IPS-NIHi7 (cell line): ENCODE results near the gene SH3BP4.
"Not testable (repeated sequence)": the region's sequence is repeated elsewhere in the genome, so short reads cannot be mapped to it uniquely, and the experiment has no call there.

Experiments used
- DNase-seq: peaks from one replicate; pipeline ENCODE4 v3.0.0; 2012; ENCODE audit warnings: mixed read lengths; ENCODE audit errors: extremely low spot score

The SH3BP4 gene

DNA sequence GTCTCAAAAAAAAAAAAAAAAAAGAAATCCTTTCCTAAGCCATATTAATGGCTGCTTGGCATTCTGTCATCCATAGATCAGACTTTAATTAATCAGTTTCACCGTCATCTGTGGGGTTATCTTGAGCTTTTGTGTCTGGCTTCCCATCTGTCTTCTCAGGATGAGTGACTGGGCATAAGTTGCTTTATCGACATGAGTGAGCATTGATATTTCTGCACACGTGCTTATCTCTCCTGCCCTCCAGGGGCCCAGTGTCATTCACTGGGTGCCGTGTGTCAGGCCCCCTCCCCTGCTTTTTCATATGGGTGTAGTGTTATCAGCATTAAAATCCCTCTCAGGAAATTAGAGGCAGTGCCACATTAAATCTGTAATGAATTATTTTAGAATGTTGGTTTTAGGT is 65.6 kb downstream of the SH3BP4 start:
- DNase-seq = no peak

DNA sequence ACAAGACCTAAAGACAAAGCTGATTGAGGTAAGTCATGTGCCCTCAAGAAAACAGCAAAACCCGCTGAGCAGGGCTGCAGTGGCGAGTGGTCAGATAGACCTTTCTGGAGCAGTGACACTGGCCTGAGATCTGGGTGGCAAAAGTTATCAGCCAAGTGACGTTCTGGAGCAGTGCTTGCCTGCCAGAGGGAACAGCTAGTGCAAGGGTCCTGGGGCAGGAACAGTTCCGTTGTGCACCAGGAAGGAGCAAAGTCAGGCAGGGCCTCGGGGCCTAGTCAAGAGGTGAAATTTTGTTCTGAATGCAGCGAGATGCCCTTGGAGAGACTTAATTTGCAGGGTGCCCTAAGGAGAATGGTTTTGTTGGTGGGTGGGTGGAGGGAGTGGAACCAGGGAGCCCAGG is 67.0 kb downstream of the SH3BP4 start:
- no peak for DNase-seq

DNA sequence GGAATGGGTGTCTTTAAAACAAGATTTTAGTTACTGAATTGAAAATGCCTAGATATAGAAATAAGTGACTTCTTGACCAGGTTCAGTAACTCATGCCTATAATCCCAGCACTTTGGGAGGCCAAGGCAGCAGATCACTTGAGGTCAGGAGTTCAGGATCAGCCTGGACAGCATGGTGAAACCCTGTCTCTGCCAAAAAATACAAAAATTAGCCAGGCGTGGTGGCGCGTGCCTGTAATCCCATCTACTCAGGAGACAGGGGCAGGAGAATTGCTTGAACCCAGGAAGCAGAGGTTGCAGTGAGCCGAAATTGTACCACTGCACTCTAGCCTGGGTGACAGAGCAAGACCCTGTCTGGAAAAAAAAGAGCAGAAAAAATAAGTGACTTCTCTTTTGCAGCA is 68.3 kb downstream of the SH3BP4 start:
- not testable (repeated sequence) for DNase-seq

DNA sequence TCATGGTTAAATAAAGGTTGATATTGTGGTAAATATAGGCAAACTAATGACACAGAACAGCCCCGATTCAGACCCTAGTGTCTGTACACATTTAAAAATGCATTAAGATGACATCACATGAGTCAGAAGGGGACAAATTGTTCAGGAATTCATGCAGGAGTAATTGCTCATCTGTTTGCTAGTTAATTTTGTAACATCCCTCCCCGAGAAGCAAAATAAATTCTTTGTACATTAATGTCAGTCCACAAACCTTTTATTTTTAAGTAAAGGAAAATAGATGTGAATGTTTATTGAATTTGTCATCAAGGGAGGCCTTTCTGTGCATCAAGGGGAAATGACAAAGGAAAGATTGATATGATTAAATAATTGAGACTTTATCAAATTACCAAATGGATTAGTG is 69.9 kb downstream of the SH3BP4 start:
- no peak for DNase-seq

DNA sequence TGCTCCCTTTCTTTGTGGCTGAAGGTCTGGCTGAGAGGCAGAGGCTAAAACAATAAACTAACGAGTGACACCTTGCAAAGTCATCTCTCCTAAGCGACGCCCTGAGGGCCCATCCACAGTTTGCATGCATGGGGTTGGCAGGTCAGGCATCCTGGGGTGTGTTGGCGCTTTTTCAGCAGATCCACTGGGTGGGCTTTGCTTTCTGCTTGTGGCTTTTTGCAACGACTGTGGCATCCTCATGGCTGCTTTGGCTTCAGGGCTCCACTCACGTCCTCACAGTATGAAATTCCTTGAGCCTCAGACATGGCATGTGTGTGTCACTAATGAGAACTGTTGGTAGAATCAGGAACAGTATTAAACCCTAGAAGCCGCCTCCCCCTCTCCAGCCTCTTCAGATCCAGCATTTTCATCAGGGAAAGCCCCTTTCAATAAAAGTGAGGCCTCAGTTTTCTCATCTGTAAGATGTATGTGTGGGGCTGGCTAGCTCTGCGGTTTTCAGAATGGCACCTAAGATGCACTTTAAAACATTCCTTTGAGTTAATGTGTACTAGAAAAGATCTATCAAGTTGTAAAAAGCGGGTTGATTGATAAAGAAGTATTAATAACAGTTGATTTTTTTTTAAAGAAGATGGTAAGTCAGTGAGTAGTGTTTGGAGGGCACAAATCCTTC is 72.5 kb downstream of the SH3BP4 start:
- DNase-seq = no peak

DNA sequence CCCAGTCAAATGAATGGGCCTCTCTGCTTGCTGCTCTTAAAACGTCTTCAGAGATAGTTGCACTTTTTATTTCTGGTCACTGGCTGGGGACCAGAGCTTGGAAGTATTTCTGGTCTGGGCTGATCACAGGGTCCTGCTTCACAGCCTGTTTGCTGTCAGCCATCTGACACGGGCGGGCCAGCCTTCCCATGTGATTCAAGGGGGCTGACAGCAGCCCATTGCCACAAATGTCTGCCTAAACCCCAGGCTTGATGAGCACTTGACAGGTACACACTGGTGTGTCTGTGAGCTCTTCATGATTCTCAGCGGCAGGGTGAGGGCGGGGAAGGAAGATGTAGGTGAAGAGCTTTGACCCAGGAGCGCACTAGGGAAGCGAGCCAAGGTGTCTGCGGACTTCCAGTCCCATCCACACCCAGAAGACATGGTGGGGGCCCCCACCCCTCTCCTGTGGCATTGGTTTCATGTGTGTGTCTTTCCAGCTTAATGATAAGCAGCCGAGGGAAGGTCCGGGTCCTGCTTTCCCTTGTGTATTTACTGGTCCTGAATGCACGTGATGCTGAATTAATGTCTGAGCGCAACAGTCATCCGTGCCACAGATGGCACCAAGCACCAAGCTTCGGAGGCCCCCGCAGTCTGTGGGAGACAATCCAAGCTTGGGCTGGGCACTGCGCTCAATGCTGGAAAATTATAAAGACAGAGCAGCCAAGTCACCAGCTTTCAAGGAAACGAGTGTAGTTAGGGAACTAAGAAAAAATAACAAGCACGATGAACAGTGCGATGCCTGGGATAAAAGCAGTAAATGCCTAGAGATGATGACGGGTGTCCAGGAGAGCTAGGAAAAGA is 73.3 kb downstream of the SH3BP4 start:
- DNase-seq = no peak

DNA sequence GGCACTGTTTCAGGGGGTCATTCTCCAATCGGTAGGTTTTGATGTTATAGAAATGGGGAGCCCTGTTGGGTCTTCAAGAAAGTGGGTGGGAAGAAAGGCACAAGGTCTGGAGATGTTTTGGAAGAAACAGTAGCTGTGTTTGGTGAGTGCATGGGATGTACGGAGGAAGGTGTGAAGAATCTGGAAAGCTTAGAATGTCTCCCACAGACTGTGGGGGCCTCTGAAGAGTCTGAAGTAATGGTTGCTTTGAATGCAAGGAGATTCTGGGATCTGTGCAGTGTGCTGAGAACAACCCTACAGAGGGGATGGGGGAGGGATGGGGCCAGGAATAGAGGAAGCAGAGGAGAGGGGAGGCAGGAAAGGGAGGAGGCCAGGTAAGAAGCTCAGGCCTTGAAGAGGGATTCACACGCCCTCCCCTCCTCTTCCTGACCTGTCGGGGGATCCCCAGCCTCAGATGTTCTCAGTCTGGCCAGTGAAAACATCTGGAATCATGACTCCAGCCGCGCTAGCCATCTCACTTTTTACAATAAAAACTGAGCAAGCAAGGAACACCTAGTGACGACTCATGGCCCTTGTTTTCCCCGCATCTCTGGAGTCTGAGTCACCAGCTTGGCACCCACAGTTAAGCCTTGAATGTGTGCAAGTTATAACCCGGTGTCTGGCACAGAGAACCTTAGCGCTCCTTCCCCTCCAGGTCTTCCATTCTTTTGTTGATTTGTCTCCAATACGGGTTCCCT is 74.2 kb downstream of the SH3BP4 start:
- DNase-seq = no peak

DNA sequence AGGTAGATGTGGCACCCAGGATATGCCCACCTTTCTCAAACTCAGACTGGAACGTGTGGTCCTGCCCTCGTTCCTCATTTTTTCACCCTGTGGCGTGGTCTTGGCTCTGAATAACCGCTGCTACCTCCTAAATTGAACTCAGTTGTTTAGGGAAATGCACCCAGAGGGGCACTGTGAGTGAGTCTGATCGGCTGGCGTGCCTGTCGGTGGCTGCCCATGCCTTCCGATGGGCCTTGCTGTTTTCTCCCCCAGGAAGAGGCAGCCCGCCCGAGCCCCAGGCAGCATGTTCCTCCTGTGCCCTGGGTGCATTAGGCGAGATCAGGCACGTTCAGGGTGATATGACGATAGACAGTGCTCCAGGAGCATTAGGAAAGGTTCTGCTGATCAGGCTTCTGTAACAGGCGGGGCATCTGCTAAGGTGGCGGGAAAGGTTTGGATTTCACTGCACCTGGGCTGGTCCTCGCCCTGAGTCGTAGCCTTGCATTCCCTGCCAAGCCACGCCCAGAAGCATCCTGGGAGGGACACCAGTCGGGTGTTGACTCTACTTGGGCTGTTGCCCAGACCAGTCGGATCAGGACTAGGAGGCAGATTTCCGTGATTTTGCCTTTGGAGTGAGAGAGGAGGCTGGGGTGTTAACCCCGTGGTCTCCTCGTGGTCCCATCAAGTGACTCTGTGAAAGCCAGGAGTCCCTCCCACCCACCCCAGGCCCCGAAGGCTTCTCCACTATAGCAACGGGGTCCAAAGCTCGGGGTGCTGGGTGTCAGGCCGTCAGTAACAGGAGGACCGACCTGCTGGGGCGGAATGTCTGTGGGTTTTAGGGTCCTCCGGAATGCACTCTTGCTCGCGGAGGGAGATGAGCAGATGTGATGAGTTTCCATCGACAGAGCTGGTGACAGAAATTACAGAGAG is 75.1 kb downstream of the SH3BP4 start:
- DNase-seq = no peak

DNA sequence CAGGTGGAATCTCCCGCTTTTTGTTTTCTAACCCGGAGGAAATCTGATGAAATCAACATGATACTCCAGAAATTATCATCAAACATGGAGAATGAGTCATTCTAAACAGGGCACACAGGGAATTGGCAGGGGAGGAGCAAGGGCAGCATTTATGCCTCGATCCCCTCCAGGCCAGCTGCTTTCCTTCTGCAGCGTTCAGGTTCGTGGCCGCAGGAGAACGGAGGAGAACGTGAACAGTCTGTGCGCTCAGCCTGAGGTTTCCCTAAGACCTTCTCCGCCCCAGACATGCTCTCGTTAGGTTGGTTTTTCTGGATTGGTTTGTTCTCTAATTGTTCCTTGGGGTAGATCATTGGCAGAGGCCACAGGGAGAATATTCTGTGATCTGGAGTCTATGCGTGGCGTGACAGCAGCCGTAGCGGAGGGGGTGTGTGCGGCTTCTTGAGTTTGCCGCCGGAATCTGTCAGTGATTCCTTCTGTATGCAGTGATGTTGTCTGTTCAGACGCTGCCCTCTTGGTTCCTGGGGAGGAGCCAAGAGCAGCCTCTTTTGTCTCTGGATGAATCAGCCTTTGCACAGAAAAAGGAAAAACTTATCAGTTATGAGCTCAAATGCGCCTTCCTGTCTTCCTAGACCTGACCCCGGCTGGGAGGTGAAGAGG is 75.9 kb downstream of the SH3BP4 start:
- no peak for DNase-seq

DNA sequence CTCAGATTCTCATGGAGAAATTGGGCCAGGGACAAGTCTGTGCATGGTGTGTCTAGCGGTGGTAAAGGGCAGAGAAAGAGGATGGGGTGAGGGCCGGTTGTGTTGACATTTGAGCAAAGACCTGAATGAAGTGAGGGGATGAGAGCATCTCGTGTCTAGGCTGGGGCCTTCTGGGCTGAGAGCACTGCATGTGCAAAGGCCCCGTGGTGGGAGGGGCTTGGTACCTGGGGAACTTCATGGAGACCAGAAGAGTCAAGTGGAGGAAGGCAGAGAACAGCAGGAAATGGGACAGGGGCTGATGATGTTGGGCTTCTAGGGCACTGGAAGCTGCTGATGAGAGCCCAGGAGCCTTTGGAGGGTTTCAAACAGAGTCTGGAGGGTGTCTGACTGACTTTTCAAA is 76.8 kb downstream of the SH3BP4 start:
- DNase-seq = no peak

DNA sequence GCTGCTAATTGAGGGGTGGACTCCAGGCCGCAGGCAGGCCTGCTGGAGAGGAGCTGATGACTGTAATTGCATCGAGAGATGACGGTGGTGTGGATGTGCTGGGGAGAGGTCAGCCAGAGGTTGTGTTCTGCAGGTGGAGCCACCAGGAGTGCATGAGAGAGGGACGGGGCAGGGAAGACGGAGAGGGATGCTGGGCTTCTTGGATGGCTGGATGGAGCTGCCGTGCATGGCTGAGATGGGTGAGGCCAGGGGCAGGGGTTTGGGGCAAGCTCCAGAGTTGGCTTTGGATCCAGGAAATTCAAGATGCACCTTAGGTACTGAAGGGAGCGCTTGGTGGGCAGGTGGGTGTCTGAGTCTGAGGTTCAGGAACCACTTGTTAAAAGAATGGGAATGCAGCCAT is 77.2 kb downstream of the SH3BP4 start:
- DNase-seq = no peak

DNA sequence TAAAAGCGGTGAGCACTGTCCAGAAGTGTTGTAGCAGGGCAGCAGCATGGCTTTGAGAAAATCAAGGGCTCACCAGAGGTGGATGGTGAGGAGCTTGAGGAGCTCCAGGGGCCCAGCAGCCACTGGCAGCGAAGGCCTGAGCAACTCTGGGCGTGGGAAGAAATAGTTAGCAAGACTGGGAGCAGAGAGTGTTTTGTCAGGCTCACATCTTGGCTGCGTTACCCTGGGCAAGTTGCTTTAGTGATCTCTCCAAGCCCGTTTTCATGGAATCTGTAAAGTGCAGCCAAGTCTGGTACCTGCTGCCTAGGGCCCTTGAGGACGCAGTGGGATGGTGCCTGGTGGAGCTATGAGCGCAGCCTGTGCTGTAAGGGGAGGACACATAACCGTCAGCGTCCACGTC is 78.3 kb downstream of the SH3BP4 start:
- no peak for DNase-seq

DNA sequence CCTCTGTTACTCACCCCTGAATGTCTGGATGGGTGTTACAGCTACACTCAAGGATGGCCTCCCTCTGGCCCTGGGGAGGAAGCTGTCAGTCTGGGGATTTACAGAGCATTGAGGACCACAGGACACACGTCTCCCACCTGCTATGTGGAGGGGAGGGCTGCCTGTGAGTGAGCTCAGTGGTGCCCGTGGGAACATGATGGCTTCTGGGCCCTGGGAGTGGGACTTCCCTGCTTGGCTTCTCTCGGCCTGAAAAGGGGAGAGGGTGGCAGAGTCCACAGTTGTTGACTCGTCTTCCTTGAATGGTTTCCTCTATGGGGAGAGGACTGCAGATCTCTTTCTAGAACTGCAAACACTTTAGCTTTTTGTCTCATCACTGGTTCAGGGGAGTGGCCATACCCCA is 79.1 kb downstream of the SH3BP4 start:
- no peak for DNase-seq

DNA sequence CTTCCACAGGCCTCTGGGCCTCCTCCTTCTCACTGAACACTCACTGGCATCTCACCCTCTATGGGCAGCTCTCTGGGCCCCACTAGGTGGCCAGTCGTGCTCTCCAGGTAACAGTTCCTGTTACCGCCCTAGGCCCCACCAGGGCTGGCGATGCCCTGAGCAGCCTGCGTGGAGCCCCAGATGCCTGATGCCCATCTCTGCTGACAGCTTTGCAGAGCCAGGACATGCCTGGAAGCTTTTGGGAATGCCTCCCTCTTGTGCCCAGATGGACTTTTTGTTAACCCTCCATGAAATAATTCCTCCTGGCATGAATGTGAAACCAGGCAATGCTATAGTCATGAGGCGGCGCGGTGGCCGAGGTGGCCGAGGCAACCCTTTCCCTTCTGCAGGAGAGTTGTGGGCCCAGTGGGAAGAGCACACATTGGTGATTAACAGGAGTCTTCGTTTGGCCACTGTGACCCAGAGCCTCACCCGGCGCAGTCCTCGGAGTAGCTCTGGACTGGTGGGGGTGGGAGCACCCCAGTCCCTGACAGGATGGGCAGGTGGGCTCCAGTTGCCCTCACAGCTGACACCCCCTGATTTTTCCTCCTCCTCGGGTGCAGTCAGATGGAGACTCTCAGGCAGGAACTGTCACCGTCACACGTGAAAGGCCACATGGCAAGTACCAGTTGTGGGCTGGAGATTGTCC is 80.0 kb downstream of the SH3BP4 start:
- no peak for DNase-seq

DNA sequence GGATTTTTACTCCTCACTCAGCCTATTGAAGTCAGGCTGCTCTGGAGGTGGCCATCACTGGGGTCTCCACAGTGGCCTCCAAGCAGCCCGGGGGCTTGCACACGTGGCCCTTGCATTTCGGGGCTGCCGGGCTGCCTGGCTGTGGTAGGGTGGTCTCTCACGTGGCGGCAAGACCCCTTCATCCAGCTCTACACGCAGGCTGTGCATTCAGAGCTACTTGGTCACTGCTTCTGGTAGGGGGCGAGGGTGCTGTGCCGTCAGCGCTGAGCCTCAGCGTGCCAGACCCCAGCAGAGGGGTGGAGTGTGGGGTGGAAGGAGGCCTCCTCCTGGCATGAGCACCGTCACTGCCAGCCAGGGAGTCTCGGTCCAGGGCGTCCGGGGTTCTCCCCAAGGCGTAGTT is 80.6 kb downstream of the SH3BP4 start:
- DNase-seq = no peak

DNA sequence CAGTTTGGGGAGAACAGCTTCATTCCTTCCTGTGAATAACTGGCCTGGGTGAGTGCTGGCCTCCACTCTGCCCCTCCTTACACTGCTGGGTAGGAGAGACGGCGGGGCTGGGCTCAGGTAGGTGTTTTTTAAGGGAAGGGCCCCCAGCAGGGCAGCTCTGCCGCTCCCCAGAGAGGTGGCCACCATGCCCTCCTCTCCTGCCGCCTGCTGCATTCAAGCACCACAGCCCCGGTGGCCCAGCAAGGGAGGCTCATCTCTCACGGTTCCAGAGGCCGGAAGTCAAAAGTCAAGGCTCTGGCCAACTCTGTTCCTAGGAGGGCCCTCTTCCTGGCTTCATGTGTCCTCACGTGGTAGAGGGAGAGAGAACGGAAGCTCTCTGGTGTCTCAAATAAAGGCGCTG is 81.1 kb downstream of the SH3BP4 start:
- DNase-seq = no peak

DNA sequence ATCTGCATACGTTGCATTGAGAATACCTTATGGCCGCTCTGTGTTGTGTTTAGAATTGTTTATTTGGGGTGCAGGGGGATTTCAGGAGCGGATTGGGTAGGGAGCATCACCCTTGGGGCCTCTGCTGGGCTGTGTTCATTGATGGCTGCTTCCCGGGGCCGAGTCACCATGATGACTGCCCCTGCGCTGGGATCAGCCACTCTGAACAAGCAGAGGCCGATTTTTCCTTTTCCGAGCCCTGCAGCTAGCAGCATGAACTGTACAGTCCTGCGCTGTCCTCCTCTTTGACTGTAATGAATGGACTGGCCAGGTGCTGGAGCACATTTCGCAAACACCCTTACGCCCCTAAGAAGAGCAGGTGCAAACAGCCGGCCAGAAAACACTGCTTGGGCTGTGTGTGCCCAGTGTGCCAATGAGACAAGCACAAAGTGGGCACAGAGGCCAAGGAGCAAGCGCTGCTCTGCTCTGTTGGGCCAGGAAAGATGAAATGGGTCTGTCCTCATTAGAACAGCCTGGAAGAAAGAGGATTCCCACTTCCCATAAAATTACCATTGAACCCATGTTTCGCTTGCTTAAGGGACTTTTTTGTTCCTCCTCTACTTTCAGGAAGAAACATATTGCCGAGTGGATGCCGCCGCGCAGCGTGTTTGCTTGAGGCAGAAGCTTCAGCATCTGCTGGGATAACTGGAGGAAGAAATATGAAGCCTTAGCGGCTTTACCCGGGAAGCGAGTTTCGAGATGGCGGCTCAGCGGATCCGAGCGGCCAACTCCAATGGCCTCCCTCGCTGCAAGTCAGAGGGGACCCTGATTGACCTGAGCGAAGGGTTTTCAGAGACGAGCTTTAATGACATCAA is 82.7 kb downstream of the SH3BP4 start:
- DNase-seq = no peak

DNA sequence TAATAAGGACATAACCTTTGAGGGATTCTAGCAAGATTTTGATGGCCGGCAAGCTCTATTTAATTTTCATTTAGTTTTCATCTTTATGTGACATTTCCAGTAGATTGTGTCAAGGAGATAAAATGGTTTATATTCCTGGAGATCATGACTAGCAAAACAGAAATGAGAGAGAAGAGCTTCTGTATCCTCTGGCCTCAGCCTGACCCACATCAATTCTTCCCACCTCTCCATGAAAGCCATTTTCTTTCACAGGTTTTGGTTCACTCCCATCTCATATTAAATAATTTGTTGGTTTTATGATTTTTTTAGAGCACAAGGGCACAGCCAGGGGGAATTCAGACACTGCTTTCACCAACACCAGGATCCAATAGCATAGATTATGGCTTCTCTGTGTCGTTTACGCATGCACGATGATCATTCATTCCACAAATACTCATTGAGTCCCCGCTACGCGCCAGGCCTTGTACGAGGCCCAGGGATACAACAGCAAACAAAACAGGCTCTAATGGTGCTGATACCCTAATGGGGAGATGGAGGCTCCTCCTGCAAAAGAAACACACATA is 85.9 kb downstream of the SH3BP4 start:
- DNase-seq = no peak

DNA sequence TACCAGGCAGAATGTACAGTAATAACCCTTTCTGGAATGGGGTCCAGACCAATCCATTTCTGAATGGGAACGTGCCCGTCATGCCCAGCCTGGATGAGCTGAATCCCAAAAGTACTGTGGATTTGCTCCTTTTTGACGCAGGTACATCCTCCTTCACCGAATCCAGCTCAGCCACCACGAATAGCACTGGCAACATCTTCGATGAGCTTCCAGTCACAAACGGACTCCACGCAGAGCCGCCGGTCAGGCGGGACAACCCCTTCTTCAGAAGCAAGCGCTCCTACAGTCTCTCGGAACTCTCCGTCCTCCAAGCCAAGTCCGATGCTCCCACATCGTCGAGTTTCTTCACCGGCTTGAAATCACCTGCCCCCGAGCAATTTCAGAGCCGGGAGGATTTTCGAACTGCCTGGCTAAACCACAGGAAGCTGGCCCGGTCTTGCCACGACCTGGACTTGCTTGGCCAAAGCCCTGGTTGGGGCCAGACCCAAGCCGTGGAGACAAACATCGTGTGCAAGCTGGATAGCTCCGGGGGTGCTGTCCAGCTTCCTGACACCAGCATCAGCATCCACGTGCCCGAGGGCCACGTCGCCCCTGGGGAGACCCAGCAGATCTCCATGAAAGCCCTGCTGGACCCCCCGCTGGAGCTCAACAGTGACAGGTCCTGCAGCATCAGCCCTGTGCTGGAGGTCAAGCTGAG is 89.6 kb downstream of the SH3BP4 start:
- no peak for DNase-seq
